ENCODE data around the gene RPAIN.

Gene RPAIN

DNA sequence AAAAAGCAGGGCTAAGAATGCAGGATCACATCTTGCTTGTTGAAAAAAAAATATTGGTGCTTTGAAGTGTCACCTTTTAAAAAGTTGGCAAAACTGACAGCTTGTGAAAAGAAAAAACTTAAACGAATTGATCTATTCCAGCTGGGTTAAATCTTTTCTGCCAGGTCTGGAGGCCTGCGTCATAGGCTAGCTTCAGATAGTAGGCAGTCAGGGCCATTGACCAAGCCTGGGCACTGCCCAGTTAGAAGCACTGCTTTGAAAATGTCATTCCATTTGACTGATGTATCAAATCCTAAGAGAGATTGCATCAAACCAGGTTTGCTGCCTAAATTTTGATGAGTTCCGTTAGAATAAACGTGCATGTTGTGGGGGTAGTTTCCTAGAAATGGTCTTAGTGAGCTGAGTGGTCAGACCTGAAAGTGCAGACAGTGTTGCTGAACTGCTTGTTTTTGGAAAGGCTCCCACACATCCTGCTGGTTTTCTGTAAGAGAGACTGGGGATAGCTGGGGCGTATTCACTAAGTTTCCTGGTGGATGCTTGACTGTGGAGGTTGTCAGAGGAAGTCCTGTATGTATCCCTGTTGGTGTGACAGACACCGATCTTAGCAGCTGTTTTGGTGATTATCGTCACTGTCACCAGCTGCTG, 39.4 kb upstream of the RPAIN start:
- no peaks in the 10 kb centered on the region for H3K9me3 ChIP-seq (ENCODE audit: severe bottlenecking)
- H3K27me3 ChIP-seq (ENCODE audit: insufficient read depth, low read depth, severe bottlenecking): no peaks in the 10 kb centered on the region
- TF ChIP-seq CTCF (IDR thresholded peaks at IDR 0.05; ENCODE audit: low read depth, low read length): no peak
- peaks cover 95% of the 10 kb centered on the region for H3K36me3 ChIP-seq
- no peak for DNase-seq
- no peak overlapping the region for H3K4me3 ChIP-seq (ENCODE audit: low read depth, low read length)
- H3K27ac ChIP-seq: no peak overlapping the region

DNA sequence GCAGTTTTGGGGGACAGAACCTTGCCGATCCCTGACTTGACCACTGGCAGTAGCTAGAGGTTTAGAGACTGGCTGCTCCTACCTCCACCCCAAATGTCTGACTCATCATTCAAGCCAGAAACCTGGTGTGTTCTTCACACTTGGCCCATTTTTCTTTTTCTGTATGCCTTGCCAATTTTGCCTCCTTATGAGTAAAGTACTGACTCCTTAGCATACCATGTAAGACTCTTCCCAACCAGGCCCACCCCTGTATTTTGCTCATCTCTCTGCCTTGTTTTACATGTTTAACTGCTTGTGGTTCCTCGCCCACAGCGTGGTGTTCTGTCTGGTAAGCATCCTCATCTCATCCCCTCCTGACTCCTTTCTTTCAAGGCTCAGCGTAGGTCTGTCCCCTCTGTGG, 38.4 kb upstream of the RPAIN start:
- Histone ChIP-seq H3K36me3 (peaks cover 97% of the 10 kb centered on the region), H3K9me3 (ENCODE audit: severe bottlenecking) (no peaks in the 10 kb centered on the region)

GRCh38 chr17:5391678-5392077, 28.3 kb upstream of the RPAIN start:
- H3K36me3 ChIP-seq: peaks cover 86% of the 10 kb centered on the region
- no peaks in the 10 kb centered on the region for H3K9me3 ChIP-seq (ENCODE audit: severe bottlenecking)
- no peaks in the 10 kb centered on the region for H3K27me3 ChIP-seq (ENCODE audit: insufficient read depth, low read depth, severe bottlenecking)
- no peak overlapping the region for H3K27ac ChIP-seq
- TF ChIP-seq CTCF (IDR thresholded peaks at IDR 0.05; ENCODE audit: low read depth, low read length): no peak
- no peak overlapping the region for H3K4me3 ChIP-seq (ENCODE audit: low read depth, low read length)
- DNase-seq: no peak

More for the DNA sequence above, 38.4 kb upstream of the RPAIN start:
- no peak for TF ChIP-seq CTCF (IDR thresholded peaks at IDR 0.05; ENCODE audit: low read depth, low read length)
- Histone ChIP-seq H3K4me3 (ENCODE audit: low read depth, low read length) (no peak overlapping the region), H3K27ac (no peak overlapping the region), H3K27me3 (ENCODE audit: insufficient read depth, low read depth, severe bottlenecking) (no peaks in the 10 kb centered on the region)
- DNase-seq: no peak

DNA sequence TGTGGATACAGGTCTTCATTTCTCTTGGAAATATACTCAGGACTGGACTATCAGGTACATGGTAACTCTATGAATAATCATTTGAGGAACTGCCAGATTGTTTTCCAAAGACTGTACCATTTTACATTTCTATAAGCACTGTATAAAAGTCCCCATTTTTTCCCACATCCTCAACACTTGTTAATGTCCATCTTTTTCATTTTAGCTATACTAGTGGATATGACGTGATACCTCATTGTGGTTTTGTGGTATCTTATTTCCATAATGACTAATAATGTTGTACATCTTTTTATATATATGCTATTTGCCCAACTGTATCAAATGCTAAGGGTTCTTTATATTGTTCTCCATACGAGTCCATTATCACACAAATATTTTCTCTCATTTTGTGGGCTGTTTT, 23.4 kb upstream of the RPAIN start:
- Histone ChIP-seq H3K4me3 (ENCODE audit: low read depth, low read length) (no peak overlapping the region), H3K27ac (no peak overlapping the region), H3K9me3 (ENCODE audit: severe bottlenecking) (no peaks in the 10 kb centered on the region), H3K27me3 (ENCODE audit: insufficient read depth, low read depth, severe bottlenecking) (no peaks in the 10 kb centered on the region), H3K36me3 (peaks cover 78% of the 10 kb centered on the region)
- DNase-seq: no peak
- no peak for TF ChIP-seq CTCF (IDR thresholded peaks at IDR 0.05; ENCODE audit: low read depth, low read length)

DNA sequence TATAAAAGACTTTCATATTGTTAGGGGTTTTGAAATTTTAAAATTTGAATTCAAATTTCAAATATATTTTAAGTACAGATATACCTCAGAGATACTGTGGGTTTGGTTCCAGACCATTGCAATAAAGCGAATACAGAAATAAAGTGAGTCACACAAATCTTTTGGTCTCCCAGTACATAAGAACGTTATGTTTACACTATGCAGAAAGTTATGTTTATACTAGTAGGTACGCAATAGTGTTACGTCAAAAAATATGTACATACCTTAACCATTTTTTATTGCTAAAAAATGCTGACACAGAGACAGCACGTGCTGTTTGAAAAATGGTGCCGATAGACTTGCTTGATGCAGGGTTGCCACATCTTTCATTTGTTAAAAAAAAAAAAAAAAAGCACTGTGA, 20.2 kb upstream of the RPAIN start:
- no peak for DNase-seq
- TF ChIP-seq CTCF (IDR thresholded peaks at IDR 0.05; ENCODE audit: low read depth, low read length): no peak
- H3K9me3 ChIP-seq (ENCODE audit: severe bottlenecking): no peaks in the 10 kb centered on the region
- peaks cover 80% of the 10 kb centered on the region for H3K36me3 ChIP-seq
- H3K27me3 ChIP-seq (ENCODE audit: insufficient read depth, low read depth, severe bottlenecking): no peaks in the 10 kb centered on the region
- H3K4me3 ChIP-seq (ENCODE audit: low read depth, low read length): no peak overlapping the region
- H3K27ac ChIP-seq: no peak overlapping the region

- Histone ChIP-seq H3K27ac (no peak overlapping the region), H3K9me3 (ENCODE audit: severe bottlenecking) (no peaks in the 10 kb centered on the region), H3K4me3 (ENCODE audit: low read depth, low read length) (no peak overlapping the region), H3K27me3 (ENCODE audit: insufficient read depth, low read depth, severe bottlenecking) (no peaks in the 10 kb centered on the region), H3K36me3 (peaks cover 93% of the 10 kb centered on the region)
- DNase-seq: no peak
- no peak for TF ChIP-seq CTCF (IDR thresholded peaks at IDR 0.05; ENCODE audit: low read depth, low read length)
These were observed 14.6 kb upstream of the RPAIN start for GRCh38 chr17:5405400-5405799.

All from WERI-Rb-1 (cell line).